HG02571 (cell line): Measurements from ENCODE around the gene PPP1R2.
A peak's percentile ranks its signal among the peaks of the same experiment; 100 is the strongest.
"Not testable (repeated sequence)": the region's sequence is repeated elsewhere in the genome, so short reads cannot be mapped to it uniquely, and the experiment has no call there.

Source experiments
- ATAC-seq: cut with Tn5 transposase; IDR thresholded peaks from one replicate; pipeline ENCODE4 v1.9.1; 2021; ENCODE audit warnings: mild to moderate bottlenecking, moderate library complexity; ENCODE audit not compliant: unreplicated experiment

Gene PPP1R2

DNA sequence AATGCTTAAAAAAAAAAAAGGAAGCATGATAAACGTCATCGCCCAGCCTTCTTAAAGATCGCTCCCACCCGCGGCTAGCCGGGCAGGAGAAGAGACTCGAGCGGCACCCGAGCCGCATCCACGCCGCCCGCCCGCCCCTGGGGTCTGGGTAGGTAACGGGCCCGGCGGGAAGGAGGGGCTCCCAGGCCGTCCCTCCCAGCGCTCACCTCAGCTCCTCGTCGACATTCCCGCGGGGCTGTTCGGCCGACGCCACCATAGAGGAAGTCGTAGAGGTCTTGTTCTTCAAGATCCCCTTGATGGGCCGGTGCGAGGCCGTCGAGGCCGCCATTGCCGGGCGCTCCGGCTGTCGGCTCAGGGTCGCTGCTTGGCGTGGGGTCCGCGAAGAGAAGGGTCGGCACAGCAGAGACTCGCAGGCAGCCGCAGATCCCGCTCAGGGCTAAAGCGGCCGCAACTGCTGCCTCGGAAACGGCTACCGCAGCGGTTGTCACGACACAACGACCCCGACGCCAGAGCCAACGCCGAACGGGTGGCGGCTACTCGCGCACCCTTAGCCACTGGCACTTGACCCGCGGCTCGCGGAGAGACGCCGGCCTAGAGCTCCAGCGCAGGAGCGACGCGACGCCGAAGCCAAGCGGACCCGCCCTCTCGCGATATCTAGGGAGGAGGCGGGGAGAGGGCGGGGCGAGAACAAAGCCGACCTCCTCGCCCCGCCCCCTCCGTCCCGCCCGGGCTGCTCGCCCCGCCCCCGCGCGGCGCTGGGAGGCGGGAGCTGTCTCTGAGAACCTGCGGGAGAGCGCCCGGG lies at the start of gene PPP1R2:
Gene PPP1R2, minus strand, starts transcription at position 628 of the 802 bp plus-strand sequence. Its CDS starts 300 bp downstream, at position 328.
- peak; percentile 70 for ATAC-seq

DNA sequence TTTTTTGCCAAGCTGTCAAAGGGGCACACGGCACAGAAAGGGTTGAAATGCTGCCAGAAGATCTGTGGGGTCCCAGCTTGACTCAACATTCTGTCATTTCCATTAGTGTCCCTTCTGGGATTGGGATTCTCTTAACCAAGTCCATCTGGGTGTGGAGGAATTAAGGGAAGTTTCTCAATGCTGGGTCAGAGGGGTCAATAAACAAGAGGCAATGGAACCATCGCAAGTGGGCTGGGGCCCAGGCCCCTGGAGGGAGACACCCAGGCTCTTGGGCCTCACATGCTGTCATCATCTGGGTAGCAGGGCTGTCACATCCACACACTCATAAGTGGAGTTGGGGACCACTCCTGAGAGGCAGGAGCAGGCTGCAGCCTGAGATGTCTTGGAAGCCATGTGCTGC lies 48.7 kb upstream of the PPP1R2 start:
- no peak for ATAC-seq

- ATAC-seq = no peak
Measured at GRCh38 chr3:195591220-195591619, 48.1 kb upstream of the PPP1R2 start.

GRCh38 chr3:195590381-195590780 lies 47.3 kb upstream of the PPP1R2 start:
- ATAC-seq = not testable (repeated sequence)

DNA sequence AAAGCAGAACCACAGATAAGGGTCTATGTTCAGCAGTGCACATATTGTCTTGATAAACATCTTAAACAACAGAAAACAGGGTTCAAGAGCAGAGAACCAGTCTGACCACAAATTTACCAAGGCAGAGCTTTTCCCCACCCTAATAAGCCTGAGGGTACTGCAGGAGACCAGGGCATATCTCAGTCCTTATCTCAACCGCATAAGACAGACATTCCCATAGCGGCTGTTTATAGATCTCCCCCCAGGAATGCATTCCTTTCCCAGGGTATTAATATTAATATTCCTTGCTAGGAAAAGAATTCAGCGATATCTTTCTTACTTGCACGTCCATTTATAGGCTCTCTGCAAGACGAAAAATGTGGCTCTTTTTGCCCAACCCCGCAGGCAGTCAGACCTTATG lies 46.7 kb upstream of the PPP1R2 start:
- not testable (repeated sequence) for ATAC-seq

- ATAC-seq = no peak
Measured at GRCh38 chr3:195587824-195588223, 44.7 kb upstream of the PPP1R2 start.

DNA sequence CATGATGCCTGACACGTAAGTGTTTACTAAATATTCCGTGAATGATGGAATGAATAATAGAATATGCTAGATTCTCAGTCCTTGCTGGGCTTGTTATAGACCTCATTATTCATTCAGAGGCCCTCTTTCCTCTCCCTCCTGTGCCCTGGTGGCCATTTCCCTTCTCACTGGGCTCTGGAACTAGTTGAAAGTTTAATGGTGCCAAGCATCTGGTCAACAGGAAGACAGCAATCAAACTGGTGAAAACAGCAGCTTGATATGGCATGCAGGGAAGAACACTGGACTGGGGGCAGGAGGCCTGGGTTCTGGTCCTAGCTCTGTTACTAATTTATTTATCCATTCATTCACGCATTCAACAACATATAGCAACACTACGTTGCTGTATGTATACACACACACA lies 44.3 kb upstream of the PPP1R2 start:
- ATAC-seq = no peak

DNA sequence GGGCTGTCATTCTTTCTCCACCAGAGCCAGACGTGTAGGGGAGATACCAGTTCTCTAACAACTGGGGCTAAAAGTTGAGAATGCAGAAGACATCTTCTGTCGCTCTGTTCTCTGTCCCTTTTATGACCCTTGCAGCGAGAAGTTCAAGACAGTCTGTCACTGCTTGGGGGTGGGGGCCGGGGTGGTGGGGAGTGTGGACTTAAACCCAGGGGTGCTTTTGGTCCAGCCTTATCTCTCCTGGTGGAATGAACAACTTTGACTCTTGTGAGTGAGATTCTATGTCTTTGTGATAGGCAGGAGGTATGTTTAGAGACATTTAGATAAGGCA lies 41.4 kb upstream of the PPP1R2 start:
- ATAC-seq = no peak

DNA sequence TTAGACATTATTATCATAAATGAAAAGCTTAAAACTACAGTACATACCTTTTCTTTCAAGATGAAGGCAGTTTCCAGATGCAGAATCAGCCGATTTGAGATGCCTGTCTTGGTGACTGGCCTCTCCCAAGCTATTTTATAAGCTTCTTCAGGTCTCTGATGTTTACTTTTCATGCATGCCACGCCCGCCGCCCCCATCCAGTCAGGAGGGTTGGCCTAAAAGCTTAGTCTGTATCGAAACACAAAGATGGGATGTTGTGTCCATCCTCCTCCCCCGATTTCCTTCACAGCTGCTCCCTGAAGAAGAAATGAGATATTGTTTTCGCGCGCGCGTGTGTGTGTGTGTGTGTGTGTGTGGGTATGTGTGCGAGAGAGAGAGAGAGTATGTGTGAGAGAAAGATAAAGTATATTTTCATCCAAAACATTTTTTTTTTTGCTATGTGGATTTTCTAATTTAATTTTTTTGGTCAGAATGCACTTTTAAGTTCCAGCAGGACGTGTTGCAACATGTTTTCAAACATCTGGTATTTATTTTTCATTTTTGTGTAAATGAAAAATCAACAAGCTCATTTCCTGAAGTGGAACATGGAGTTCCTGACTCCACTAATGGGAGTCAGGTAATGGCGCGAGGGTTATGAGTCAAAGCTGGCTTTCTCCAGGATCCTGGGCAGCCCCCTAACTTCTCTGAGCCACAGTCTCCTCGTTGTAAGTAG lies 40.9 kb upstream of the PPP1R2 start, which contains the start of gene APOD:
Gene APOD, minus strand, starts transcription at position 110 of the 712 bp plus-strand sequence. CDS start 4,479 bp downstream, outside the sequence.
- no peak for ATAC-seq

DNA sequence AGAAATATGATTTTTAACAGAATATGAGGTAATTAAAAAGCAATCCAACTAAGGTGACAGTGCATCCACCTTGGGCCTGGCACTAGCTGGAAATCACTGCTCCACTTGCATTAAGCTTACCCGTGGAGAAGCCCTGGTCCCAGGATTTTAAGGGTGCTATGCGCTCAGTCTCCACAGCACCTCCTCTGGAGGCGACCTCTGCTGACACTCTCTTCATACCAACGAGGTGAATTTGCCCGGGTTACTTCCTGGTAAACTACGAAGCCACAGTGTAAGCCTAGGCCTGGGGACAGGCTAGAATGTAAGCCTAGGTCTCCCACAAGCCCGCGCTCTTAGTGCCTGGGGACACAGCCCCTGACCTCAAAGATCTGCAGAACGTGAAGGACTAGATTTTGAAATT lies 39.8 kb upstream of the PPP1R2 start:
- no peak for ATAC-seq

DNA sequence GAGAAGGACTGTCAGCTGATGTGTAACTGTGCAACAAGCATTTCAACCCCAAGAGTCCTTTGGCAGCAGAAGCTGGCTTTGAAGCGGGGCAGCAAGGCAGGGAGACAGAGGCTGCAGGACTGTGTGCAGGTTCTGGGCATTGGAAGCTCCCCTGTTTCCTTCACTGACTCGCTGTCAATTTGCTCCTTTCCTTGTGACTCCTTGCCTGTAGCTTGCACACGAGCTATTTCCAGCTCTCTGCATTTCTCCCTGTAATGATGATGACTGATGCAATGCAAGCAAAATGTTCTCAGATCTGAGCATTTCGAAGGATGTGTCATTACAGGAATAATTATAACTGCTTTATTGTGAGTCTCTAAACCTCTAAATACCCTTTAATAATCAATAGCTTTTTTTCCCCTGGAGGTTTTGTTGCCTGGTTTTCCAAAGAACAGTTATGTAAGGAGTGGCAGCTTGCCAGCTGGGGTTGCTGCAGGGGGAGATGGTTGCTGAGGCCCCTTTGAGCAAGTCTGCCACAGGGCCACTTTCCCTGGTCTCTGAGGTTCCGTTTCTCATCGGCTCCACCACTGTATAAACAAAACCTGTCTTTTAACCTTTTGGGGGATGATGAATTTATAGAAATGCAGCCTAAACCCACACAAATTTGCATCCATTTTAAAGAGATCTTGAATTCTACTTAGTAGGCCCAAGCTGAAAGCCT lies 37.8 kb upstream of the PPP1R2 start:
- no peak for ATAC-seq

DNA sequence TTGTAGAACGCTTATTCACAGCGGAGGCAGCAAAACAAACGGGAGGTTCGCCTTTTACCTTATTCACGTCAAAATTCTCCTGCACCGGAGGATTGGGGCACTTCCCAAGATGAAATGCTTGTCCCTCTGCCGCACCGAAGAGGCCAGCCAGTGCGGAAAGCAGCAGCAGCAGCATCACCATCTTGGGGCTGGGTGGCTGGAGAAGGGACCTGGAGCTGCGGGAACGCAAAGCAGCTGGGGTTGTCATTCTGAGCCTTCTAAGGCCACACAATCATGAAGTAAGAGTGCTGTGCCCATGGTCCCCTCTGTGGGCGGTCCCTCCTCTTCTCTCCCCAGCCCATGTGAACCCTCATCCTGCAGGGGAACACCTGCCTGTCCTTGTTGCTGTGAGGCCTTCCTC lies 36.2 kb upstream of the PPP1R2 start:
- no peak for ATAC-seq

GRCh38 chr3:195578565-195578964 lies 35.4 kb upstream of the PPP1R2 start:
- ATAC-seq = no peak

GRCh38 chr3:195577645-195578177 lies 34.6 kb upstream of the PPP1R2 start:
- ATAC-seq = no peak

DNA sequence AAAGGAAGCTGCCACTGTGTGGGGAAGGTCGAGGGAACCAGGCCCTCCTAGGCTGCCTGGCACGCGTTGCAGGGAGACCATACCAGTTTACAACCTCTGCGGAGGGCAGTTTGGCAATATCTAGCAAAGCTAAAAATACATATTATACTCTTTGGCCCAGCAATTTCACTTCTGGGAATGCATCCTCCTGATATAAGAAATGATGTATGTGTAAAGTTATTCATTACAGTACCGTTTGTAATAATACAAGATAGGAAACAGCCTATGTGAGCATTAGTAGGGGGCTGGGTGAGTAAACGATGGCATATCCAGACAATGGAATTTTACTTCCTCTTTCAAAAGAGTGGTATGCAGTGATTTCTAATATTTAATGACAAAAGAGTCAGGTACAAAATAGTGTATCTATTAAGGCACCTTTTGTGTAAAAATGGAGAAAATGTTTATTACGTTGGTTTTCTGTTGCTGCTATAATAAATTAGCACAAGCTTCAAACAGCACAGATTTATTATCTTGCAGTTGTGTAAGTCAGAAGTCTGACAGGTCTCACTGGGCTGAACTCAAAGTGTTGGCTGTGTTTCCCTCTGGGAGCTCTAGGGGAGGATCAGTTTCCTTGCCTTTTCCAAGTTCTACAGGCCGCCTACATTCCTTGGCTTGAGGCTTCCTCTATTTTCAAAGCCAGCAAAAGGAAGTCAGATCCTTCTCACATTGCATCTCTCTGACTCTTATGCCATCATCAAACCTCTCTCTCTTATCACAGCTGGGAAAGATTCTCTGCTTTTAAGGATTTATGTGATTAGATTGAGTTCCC lies 31.6 kb upstream of the PPP1R2 start:
- ATAC-seq = no peak

DNA sequence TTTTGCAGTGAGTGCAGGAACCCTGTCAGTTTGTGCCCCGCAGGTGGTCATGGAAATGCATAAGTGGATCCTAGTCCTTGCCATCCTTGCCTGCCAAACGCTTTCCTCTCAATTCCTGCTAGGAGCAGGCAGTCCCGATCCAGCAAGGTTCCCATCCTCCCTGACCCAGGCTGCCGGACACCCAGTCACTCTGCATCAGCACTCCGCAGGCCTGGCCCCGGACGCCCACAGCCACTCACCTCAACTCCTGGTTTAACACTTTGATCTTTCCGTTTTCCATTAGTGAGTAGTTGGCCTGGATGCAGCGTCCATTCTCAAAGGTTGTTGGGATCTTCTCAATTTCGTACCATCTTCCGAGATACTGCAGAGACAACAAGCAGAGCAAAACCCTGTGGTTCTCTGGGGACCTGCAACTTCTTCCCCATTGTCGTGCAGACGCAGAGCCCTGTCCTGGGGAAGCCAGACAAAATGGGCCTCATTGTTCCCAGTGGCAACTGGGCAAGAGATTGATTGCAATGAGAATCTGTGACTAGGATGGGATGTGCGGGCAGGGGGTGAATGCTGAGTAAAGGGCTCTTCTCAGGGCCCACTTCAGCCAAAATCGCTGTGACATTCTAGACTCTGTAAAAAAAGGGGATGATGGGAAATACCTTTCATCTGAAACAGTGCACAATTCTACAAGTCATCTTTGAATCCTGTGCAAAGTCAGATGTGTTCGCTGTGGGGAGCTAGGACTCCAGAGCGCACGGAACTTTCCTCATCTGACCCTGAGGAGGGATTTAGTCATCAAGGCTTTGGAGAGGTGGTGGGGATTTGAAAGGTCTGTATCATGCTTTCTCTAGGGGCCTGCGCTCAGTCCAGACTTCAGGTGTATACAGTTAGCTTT lies 30.7 kb upstream of the PPP1R2 start:
- no peak for ATAC-seq

- ATAC-seq = no peak
Measured at GRCh38 chr3:195571361-195571760, 28.2 kb upstream of the PPP1R2 start.

DNA sequence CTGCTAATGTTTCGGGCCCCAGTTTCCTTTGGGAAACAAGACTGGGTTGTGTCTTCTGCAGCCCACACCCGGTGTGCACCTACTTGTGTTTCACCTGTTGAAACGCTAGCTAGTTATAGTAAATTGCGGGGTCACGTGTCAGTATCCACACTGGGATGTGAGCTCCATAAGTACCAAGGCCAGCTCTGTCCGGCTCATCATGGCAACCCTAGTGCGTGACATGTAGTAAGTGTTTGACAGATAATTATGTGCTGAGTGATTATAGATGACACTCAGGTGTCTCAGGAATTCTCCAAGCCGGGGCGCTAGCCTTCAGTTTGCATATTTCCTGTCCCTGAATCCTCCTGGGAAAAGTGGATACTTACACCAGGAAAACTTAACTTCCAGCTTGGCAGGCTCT lies 27.8 kb upstream of the PPP1R2 start:
- ATAC-seq = no peak

GRCh38 chr3:195570344-195570743 lies 27.2 kb upstream of the PPP1R2 start:
- ATAC-seq = no peak

DNA sequence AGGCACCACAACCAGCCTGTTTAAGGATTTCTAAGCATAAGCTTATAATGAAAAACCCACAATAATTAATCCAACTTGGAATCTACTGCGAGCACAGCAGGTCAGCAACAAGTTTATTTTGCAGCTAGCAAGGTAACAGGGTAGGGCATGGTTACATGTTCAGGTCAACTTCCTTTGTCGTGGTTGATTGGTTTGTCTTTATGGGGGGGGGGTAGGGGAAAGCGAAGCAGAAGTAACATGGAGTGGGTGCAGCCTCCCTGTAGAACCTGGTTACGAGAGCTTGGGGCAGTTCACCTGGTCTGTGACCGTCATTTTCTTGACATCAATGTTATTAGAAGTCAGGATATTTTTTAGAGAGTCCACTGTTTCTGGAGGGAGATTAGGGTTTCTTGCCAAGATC lies 25.5 kb upstream of the PPP1R2 start:
- ATAC-seq = no peak
